Measurements from ENCODE around the gene ACAP2.
"Not testable (repeated sequence)": the region's sequence is repeated elsewhere in the genome, so short reads cannot be mapped to it uniquely, and the experiment has no call there.

ACAP2 gene

GRCh38 chr3:195241592-195242355 lies 201.0 kb downstream of the ACAP2 start:
- no peak for DNase-seq

GRCh38 chr3:195240939-195241338 lies 201.9 kb downstream of the ACAP2 start:
- peak; percentile 24 for DNase-seq

GRCh38 chr3:195240171-195240701 lies 202.6 kb downstream of the ACAP2 start:
- no peak for DNase-seq

- DNase-seq = no peak
Measured at GRCh38 chr3:195239121-195239520, 203.7 kb downstream of the ACAP2 start.

GRCh38 chr3:195238586-195239118 lies 204.2 kb downstream of the ACAP2 start:
- no peak for DNase-seq

- DNase-seq = no peak
Measured at GRCh38 chr3:195238081-195238571, 204.7 kb downstream of the ACAP2 start.

- no peak for DNase-seq
Measured at GRCh38 chr3:195236801-195237570, 205.8 kb downstream of the ACAP2 start.

GRCh38 chr3:195236076-195236798 lies 206.6 kb downstream of the ACAP2 start:
- DNase-seq = no peak

- DNase-seq = no peak
Measured at GRCh38 chr3:195230244-195230643, 212.6 kb downstream of the ACAP2 start.

GRCh38 chr3:195228886-195229285 lies 213.9 kb downstream of the ACAP2 start:
- DNase-seq = not testable (repeated sequence)

GRCh38 chr3:195227871-195228270 lies 214.9 kb downstream of the ACAP2 start:
- DNase-seq = no peak

- DNase-seq = no peak
Measured at GRCh38 chr3:195226900-195227447, 215.8 kb downstream of the ACAP2 start.

GRCh38 chr3:195226445-195226844 lies 216.4 kb downstream of the ACAP2 start:
- no peak for DNase-seq

GRCh38 chr3:195224980-195225580 lies 217.7 kb downstream of the ACAP2 start:
- no peak for DNase-seq

Measured in NCI-H2171 treated with DMSO at 0.1 percent for 48 hours (cell line).